Inferior parietal cortex (tissue), 1 donor: ENCODE results near the gene GAS7.
"Not testable (repeated sequence)": the region's sequence is repeated elsewhere in the genome, so short reads cannot be mapped to it uniquely, and the experiment has no call there.

Experiments used
- DNase-seq: peaks from one replicate; pipeline ENCODE4 v3.0.0-alpha.2; 2016; ENCODE audit errors: extremely low spot score

GAS7 gene

GRCh38 chr17:10111907-10112452, 86.4 kb downstream of the GAS7 start:
- DNase-seq = no peak

- no peak for DNase-seq
Measured at GRCh38 chr17:10109146-10109545, 89.3 kb downstream of the GAS7 start.

- no peak for DNase-seq
Measured at GRCh38 chr17:10107316-10108165, 90.9 kb downstream of the GAS7 start.

- DNase-seq = no peak
Measured at GRCh38 chr17:10106067-10106466, 92.3 kb downstream of the GAS7 start.

GRCh38 chr17:10105513-10106001, 92.8 kb downstream of the GAS7 start:
- DNase-seq = no peak

GRCh38 chr17:10103712-10104111, 94.7 kb downstream of the GAS7 start:
- no peak for DNase-seq

GRCh38 chr17:10102817-10103216, 95.6 kb downstream of the GAS7 start:
- DNase-seq = no peak

- no peak for DNase-seq
Measured at GRCh38 chr17:10099051-10099571, 99.3 kb downstream of the GAS7 start.

- DNase-seq = no peak
Measured at GRCh38 chr17:10096596-10096995, 101.8 kb downstream of the GAS7 start.

- DNase-seq = not testable (repeated sequence)
Measured at GRCh38 chr17:10095295-10095694, 103.1 kb downstream of the GAS7 start.

GRCh38 chr17:10094797-10095196, 103.6 kb downstream of the GAS7 start:
- DNase-seq = no peak

GRCh38 chr17:10092595-10092994, 105.8 kb downstream of the GAS7 start:
- DNase-seq = no peak

GRCh38 chr17:10091046-10091445, 107.4 kb downstream of the GAS7 start:
- DNase-seq = no peak

GRCh38 chr17:10089196-10089804, 109.1 kb downstream of the GAS7 start:
- DNase-seq = no peak

GRCh38 chr17:10088444-10088843, 110.0 kb downstream of the GAS7 start:
- no peak for DNase-seq

- no peak for DNase-seq
Measured at GRCh38 chr17:10087355-10087754, 111.1 kb downstream of the GAS7 start.

- DNase-seq = no peak
Measured at GRCh38 chr17:10083864-10084263, 114.5 kb downstream of the GAS7 start.

- DNase-seq = no peak
Measured at GRCh38 chr17:10082795-10083194, 115.6 kb downstream of the GAS7 start.

GRCh38 chr17:10081571-10082169, 116.7 kb downstream of the GAS7 start:
- no peak for DNase-seq

GRCh38 chr17:10077561-10078299, 120.7 kb downstream of the GAS7 start:
- no peak for DNase-seq

- DNase-seq = no peak
Measured at GRCh38 chr17:10075919-10076318, 122.5 kb downstream of the GAS7 start.
